GM23338 (cell line): ENCODE results near the gene DACH1.

Experiments
- CREB1 ChIP-seq: fragments of 250-450 bp; sonication (Bioruptor Pico); IDR thresholded peaks from 2 replicates; pipeline ENCODE4 v1.5.0; 2020; ENCODE audit warnings: low read depth, mild to moderate bottlenecking, moderate library complexity
- EZH2 ChIP-seq: fragments of 200-600 bp; sonication (generic); IDR thresholded peaks from one replicate; pipeline ENCODE4 v1.8.0; 2017; ENCODE audit warnings: antibody characterized with exemption, mild to moderate bottlenecking, low read depth; ENCODE audit not compliant: unreplicated experiment
- EZH2phosphoT487 ChIP-seq: fragments of 200-600 bp; sonication (generic); IDR thresholded peaks from one replicate; pipeline ENCODE4 v1.8.1; 2018; ENCODE audit warnings: antibody characterized with exemption; ENCODE audit not compliant: unreplicated experiment
- JUNB ChIP-seq: IDR thresholded peaks from one replicate; pipeline ENCODE4 v1.6.1; 2016; ENCODE audit warnings: antibody characterized with exemption; ENCODE audit not compliant: unreplicated experiment
- NANOG ChIP-seq: IDR thresholded peaks from 2 replicates; pipeline ENCODE4 v1.6.1; 2016; ENCODE audit warnings: antibody characterized with exemption, borderline replicate concordance
- POLR2AphosphoS5 ChIP-seq: IDR thresholded peaks from 2 replicates; pipeline ENCODE4 v1.6.1; 2016; ENCODE audit warnings: antibody characterized with exemption, low read depth
- STAT1 ChIP-seq: IDR thresholded peaks from one replicate; pipeline ENCODE4 v1.6.1; 2016; ENCODE audit warnings: antibody characterized with exemption; ENCODE audit not compliant: unreplicated experiment
- ZNF114 ChIP-seq: fragments of 250-450 bp; sonication (Bioruptor Pico); IDR thresholded peaks from 2 replicates; pipeline ENCODE4 v1.5.0; 2020; ENCODE audit warnings: mild to moderate bottlenecking, moderate library complexity
- ZNF331 ChIP-seq: fragments of 250-450 bp; sonication (Bioruptor Pico); IDR thresholded peaks from 2 replicates; pipeline ENCODE4 v1.5.0; 2020; ENCODE audit warnings: low read depth, mild to moderate bottlenecking, moderate library complexity
- TF ChIP-seq, protein P1 (sequence below), 2 experiments: fragments of 200-600 bp in 1 of 2; sonication (generic) in 1 of 2; conservative IDR thresholded peaks; 2 replicates each; pipeline versions ENCODE4 v1.5.1 to v1.6.1; 2016 to 2017; ENCODE audit warnings: antibody characterized with exemption in 2 of 2, low read depth in 2 of 2, mild to moderate bottlenecking in 2 of 2, moderate library complexity in 1 of 2
- TF ChIP-seq, protein P2 (sequence below): IDR thresholded peaks from one replicate; pipeline ENCODE4 v1.6.1; 2018; ENCODE audit warnings: antibody characterized with exemption; ENCODE audit not compliant: unreplicated experiment
- TF ChIP-seq, protein P3 (sequence below): IDR thresholded peaks from 2 replicates; pipeline ENCODE4 v1.6.1; 2016; ENCODE audit warnings: antibody characterized with exemption
- TF ChIP-seq, protein P4 (sequence below): fragments of 250-450 bp; sonication (Bioruptor Pico); IDR thresholded peaks from 2 replicates; pipeline ENCODE4 v1.5.0; 2020; ENCODE audit warnings: mild to moderate bottlenecking, moderate library complexity

DNA sequence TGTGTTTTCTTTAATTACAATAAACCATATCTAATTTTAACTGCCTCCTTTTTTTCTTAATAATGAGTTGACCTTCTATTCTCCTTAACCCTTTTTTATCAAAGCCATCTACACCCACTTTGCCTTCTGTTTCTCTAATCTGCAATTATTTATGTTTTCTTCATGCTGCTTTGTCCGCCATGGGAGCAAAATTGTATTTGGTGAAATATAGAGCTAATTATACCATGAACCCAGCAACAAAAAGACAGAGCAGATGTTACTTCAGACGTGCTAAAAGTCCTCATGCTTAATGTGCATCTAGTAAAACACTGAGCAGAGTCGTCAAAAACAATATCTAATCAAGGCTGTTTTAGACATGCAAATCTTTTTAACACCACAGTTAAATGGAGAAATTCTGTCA is 264.7 kb downstream of the DACH1 start:
- TF ChIP-seq, protein P1, sequence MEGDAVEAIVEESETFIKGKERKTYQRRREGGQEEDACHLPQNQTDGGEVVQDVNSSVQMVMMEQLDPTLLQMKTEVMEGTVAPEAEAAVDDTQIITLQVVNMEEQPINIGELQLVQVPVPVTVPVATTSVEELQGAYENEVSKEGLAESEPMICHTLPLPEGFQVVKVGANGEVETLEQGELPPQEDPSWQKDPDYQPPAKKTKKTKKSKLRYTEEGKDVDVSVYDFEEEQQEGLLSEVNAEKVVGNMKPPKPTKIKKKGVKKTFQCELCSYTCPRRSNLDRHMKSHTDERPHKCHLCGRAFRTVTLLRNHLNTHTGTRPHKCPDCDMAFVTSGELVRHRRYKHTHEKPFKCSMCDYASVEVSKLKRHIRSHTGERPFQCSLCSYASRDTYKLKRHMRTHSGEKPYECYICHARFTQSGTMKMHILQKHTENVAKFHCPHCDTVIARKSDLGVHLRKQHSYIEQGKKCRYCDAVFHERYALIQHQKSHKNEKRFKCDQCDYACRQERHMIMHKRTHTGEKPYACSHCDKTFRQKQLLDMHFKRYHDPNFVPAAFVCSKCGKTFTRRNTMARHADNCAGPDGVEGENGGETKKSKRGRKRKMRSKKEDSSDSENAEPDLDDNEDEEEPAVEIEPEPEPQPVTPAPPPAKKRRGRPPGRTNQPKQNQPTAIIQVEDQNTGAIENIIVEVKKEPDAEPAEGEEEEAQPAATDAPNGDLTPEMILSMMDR (conservative IDR thresholded peaks at IDR 0.05; ENCODE audit: low read depth in 2 of 2): no peak
- TF ChIP-seq EZH2 (no peak), EZH2phosphoT487 (no peak), STAT1 (no peak), POLR2AphosphoS5 (no peak), ZNF114 (CRISPR knock-in tag) (no peak), JUNB (no peak), CREB1 (CRISPR knock-in tag) (no peak), ZNF331 (CRISPR knock-in tag) (no peak), NANOG (no peak)
- TF ChIP-seq, protein P2, sequence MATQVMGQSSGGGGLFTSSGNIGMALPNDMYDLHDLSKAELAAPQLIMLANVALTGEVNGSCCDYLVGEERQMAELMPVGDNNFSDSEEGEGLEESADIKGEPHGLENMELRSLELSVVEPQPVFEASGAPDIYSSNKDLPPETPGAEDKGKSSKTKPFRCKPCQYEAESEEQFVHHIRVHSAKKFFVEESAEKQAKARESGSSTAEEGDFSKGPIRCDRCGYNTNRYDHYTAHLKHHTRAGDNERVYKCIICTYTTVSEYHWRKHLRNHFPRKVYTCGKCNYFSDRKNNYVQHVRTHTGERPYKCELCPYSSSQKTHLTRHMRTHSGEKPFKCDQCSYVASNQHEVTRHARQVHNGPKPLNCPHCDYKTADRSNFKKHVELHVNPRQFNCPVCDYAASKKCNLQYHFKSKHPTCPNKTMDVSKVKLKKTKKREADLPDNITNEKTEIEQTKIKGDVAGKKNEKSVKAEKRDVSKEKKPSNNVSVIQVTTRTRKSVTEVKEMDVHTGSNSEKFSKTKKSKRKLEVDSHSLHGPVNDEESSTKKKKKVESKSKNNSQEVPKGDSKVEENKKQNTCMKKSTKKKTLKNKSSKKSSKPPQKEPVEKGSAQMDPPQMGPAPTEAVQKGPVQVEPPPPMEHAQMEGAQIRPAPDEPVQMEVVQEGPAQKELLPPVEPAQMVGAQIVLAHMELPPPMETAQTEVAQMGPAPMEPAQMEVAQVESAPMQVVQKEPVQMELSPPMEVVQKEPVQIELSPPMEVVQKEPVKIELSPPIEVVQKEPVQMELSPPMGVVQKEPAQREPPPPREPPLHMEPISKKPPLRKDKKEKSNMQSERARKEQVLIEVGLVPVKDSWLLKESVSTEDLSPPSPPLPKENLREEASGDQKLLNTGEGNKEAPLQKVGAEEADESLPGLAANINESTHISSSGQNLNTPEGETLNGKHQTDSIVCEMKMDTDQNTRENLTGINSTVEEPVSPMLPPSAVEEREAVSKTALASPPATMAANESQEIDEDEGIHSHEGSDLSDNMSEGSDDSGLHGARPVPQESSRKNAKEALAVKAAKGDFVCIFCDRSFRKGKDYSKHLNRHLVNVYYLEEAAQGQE: no peak
- TF ChIP-seq, protein P3, sequence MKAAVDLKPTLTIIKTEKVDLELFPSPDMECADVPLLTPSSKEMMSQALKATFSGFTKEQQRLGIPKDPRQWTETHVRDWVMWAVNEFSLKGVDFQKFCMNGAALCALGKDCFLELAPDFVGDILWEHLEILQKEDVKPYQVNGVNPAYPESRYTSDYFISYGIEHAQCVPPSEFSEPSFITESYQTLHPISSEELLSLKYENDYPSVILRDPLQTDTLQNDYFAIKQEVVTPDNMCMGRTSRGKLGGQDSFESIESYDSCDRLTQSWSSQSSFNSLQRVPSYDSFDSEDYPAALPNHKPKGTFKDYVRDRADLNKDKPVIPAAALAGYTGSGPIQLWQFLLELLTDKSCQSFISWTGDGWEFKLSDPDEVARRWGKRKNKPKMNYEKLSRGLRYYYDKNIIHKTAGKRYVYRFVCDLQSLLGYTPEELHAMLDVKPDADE: no peak
- TF ChIP-seq, protein P4, sequence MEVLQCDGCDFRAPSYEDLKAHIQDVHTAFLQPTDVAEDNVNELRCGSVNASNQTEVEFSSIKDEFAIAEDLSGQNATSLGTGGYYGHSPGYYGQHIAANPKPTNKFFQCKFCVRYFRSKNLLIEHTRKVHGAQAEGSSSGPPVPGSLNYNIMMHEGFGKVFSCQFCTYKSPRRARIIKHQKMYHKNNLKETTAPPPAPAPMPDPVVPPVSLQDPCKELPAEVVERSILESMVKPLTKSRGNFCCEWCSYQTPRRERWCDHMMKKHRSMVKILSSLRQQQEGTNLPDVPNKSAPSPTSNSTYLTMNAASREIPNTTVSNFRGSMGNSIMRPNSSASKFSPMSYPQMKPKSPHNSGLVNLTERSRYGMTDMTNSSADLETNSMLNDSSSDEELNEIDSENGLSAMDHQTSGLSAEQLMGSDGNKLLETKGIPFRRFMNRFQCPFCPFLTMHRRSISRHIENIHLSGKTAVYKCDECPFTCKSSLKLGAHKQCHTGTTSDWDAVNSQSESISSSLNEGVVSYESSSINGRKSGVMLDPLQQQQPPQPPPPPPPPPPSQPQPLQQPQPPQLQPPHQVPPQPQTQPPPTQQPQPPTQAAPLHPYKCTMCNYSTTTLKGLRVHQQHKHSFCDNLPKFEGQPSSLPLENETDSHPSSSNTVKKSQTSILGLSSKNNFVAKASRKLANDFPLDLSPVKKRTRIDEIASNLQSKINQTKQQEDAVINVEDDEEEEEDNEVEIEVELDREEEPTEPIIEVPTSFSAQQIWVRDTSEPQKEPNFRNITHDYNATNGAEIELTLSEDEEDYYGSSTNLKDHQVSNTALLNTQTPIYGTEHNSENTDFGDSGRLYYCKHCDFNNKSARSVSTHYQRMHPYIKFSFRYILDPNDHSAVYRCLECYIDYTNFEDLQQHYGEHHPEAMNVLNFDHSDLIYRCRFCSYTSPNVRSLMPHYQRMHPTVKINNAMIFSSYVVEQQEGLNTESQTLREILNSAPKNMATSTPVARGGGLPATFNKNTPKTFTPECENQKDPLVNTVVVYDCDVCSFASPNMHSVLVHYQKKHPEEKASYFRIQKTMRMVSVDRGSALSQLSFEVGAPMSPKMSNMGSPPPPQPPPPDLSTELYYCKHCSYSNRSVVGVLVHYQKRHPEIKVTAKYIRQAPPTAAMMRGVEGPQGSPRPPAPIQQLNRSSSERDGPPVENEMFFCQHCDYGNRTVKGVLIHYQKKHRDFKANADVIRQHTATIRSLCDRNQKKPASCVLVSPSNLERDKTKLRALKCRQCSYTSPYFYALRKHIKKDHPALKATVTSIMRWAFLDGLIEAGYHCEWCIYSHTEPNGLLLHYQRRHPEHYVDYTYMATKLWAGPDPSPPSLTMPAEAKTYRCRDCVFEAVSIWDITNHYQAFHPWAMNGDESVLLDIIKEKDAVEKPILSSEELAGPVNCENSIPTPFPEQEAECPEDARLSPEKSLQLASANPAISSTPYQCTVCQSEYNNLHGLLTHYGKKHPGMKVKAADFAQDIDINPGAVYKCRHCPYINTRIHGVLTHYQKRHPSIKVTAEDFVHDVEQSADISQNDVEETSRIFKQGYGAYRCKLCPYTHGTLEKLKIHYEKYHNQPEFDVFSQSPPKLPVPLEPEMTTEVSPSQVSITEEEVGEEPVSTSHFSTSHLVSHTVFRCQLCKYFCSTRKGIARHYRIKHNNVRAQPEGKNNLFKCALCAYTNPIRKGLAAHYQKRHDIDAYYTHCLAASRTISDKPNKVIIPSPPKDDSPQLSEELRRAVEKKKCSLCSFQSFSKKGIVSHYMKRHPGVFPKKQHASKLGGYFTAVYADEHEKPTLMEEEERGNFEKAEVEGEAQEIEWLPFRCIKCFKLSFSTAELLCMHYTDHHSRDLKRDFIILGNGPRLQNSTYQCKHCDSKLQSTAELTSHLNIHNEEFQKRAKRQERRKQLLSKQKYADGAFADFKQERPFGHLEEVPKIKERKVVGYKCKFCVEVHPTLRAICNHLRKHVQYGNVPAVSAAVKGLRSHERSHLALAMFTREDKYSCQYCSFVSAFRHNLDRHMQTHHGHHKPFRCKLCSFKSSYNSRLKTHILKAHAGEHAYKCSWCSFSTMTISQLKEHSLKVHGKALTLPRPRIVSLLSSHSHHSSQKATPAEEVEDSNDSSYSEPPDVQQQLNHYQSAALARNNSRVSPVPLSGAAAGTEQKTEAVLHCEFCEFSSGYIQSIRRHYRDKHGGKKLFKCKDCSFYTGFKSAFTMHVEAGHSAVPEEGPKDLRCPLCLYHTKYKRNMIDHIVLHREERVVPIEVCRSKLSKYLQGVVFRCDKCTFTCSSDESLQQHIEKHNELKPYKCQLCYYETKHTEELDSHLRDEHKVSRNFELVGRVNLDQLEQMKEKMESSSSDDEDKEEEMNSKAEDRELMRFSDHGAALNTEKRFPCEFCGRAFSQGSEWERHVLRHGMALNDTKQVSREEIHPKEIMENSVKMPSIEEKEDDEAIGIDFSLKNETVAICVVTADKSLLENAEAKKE (CRISPR knock-in tag): no peak
